Pulmonary artery endothelial cell (primary cell): Measurements from ENCODE around the gene NOL9. TPM values are rescaled to one million over a fixed set of nuclear protein-coding genes. Genes with fewer than 3 reads are reported as not detected.
A peak's percentile ranks its signal among the peaks of the same experiment; 100 is the strongest.

Source experiments
- DNase-seq: peaks from one replicate; pipeline ENCODE4 v3.0.0-alpha.2; 2011; ENCODE audit warnings: low read depth, low spot score
- total RNA-seq: library from RNA; depleted of rRNA; stranded (reverse); fragments of >200 nt; gene quantifications from 2 replicates; pipeline ENCODE4 v1.2.3, GENCODE V29; 2014

The NOL9 gene
- total RNA-seq, 1 donor from 2014 or later = 22.2 TPM

DNA sequence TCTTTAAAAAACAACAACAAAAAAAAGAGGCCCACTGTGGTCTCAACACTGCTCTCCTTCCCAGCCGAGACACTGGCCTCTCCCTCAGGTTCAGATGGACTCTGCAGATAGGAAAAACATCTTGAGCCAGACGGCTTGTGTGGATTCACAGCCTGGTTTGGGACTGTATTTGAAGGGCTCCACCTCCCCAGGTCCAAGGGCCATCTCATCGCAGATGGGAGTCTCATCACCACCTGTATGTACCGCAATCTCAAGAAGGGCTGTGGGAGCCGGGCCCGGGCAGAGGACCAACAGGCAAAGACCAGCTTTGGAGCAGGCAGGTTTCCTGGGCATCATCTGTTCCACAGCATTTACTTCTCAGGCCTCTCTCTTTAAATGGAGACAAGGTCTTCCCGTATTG, 35.7 kb upstream of the NOL9 start:
- no peak for DNase-seq

DNA sequence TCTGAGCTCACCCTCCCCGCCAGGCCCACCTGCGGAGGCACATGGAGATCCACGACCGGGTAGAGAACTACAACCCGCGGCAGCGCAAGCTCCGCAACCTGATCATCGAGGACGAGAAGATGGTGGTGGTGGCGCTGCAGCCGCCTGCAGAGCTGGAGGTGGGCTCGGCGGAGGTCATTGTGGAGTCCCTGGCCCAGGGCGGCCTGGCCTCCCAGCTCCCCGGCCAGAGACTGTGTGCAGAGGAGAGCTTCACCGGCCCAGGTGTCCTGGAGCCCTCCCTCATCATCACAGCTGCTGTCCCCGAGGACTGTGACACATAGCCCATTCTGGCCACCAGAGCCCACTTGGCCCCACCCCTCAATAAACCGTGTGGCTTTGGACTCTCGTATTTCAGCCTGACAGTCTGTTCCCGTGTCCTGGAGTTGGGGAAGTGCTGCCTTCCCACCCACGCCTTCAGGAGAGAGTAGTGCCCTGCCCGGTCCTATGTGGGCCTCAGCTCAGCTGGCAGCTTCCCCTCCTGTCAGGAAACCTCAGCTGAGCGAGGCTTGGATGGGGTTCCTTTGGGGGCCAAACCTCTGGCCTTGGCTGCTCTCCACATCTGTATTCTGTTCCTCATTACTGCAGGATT, 34.7 kb upstream of the NOL9 start:
- no peak for DNase-seq

DNA sequence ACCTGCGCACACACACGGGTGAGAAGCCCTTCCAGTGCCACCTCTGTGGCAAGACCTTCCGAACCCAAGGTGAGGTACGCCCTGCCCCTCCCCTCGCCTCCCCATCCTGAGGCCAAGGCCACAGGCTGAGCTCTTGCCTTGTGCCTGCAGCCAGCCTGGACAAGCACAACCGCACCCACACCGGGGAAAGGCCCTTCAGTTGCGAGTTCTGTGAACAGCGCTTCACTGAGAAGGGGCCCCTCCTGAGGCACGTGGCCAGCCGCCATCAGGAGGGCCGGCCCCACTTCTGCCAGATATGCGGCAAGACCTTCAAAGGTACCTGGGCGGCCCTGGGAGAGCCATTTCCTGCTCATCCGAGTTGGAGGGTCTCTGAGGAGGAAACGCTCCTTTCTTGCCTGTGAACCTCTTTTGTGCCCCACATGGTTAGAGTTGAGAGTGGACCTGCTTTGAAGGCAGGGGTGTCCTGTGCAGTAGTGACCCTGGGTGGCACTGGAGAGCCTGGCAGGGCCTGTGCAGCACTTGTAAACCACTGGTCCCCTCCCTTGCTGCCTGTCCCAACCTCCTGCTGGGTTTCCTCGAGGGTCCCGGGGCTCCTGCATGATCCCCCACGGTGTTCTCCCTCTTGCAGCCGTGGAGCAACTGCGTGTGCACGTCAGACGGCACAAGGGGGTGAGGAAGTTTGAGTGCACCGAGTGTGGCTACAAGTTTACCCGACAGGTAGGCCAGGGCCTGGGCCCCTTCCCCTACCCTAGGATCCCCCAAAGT, 34.0 kb upstream of the NOL9 start:
- no peak for DNase-seq

DNA sequence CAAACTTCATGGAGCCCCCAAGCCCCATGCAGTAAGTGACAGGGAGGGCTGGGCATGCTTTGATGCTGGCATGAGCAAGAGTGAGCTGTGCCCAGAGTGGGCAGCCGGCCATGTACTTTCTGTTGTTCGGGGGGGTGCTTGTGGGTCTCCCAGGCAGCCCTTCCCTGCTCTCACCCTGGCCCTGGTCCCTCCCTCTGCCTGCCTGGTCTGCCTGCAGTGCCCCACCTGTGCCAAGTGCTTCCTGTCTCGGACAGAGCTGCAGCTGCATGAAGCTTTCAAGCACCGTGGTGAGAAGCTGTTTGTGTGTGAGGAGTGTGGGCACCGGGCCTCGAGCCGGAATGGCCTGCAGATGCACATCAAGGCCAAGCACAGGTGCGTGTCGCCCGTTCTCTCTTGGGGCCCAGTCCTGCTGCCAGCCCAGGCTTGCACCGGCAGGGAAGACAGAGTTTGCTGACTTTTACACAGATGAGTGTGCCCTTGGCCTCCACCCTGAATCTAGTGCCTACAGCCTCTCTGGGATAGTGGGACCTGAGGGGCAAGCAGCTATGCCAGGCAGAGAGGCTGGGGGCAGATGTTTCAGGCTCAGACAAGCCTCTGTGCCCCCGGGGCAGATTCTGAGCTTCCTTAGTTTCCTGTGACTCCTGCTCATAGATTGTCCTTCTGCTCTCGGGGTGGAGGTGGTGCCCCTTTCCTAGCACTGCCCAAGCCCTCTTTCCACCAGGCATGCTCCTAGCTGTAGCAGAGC, 33.1 kb upstream of the NOL9 start:
- no peak for DNase-seq

DNA sequence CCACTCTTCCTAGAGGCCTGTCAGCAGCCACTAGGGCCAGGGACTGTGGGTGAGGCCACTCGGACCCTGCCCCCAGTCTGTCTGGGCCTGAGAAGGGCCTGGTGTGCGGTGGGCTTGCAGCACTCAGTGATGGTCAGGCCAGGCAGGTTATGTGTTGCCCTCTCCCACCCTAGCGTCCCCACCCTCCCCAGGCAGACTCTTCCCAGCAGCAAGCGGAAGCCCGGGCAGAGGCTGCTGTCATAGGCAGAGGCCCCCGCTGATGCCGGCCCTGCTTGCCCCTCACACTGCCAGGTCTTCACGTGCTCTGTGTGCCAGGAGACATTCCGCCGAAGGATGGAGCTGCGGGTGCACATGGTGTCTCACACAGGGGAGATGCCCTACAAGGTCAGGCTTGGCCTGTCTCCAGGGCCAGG, 32.1 kb upstream of the NOL9 start:
- no peak for DNase-seq

DNA sequence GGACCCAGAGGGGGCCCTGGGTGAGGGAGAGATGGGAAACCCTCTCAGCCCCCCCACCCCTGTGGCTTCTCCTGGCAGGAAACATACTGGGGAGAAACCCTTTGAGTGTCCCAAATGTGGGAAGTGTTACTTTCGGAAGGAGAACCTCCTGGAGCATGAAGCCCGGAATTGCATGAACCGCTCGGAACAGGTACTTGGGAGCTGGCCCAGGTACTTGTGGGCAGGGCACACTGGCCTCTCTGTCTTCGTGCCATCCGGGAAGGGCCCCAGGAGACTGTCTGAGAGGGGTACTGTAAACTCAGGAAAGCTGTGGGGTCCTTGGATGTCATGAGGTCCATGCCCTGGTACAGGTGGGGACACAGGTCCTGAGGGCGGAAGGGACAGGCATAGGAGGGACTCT, 31.5 kb upstream of the NOL9 start:
- DNase-seq = no peak

DNA sequence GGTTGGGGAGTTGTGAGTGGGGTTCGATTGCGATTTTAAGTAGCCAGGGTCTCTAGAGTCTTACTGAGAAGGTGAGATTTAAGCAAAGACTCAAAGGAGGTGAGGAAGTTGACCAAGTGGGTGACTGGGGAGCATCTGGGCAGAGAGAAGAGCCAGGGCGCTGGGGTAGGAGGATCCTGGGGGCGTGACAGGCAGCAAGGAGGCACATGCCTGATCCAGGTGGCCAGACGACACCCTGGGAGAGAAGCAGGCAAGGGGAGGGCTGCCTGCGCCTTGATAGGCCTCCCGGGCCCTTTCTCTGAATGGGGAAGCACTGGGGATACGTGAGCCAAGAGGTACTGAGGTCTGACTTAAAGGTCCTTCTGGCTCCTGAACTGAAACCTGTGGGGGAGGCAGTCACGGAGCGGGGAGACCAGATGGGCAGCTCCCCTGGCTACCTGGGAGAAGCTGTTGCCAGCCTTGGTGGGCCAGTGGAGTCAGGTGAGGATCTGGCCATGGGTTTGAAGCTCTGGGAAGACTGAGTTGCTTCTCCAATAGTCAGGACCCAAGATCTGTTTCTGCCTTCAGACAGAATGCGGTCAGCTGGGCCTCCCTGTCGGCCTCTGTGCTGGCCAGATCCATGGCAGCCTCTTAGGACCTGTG, 30.9 kb upstream of the NOL9 start:
- no peak for DNase-seq

DNA sequence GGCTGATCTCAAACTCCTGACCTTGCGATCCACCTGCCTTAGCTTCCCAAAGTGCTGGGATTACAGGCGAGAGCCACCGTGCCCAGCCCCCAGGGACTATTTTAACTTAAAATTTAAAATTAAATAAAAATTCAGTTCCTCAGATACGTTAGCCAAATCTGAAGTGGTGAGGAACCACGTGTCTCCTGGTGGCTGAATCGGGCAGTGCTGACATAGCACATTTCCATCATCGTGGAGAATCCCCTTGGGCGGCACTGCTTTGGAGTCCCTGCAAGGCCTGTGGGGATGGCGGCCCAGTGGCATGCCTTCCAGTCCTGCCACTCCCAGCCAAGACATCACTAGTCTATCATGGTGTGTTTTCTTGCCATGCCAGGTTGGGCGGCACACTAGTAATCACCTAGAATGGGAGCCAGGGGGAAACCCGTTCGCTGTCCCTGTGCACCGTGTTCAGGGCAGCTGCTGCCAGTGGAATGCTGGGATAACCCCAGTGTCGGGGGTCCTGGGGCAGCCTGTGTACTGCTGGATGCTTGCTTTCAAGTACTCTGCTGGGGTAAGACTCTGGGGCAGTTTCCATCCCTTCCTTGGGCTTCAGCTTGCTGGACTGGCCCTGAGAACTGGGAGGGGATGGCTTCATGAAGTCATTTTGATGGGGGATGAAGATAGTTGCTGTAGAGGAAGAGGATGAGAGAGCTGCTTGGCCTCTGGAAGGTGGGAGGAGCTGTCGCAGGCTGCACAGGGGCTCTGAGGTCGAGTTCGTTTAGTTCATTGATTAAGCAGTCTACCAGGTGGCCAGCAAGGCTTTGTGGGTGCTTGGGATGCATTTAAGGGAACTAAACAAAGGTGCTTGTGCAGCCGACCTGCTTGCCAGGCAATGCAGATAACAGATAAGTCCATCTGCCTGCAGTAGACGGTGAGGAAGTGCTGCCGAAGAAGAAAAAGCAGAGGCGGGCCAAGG, 30.1 kb upstream of the NOL9 start:
- no peak for DNase-seq

DNA sequence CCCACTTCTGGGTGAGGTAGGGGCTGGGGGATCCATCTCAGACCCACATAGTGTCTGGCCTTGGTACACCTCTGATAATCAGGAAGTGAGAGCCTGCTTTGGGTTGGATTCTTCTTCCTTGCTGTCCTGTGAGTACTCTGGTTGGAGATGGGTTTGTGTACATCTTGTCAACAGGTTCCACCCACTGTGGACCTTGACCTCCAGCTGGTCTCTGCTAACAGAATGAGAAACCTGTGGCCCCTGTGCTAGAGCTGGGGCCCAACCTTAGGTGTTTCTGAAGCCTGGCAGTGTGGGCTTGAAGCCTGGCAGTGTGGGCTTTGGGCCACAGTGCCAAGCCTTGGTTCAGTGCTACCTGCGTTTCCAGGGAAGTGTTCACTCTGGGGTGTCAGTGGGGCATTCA, 28.1 kb upstream of the NOL9 start:
- no peak for DNase-seq

DNA sequence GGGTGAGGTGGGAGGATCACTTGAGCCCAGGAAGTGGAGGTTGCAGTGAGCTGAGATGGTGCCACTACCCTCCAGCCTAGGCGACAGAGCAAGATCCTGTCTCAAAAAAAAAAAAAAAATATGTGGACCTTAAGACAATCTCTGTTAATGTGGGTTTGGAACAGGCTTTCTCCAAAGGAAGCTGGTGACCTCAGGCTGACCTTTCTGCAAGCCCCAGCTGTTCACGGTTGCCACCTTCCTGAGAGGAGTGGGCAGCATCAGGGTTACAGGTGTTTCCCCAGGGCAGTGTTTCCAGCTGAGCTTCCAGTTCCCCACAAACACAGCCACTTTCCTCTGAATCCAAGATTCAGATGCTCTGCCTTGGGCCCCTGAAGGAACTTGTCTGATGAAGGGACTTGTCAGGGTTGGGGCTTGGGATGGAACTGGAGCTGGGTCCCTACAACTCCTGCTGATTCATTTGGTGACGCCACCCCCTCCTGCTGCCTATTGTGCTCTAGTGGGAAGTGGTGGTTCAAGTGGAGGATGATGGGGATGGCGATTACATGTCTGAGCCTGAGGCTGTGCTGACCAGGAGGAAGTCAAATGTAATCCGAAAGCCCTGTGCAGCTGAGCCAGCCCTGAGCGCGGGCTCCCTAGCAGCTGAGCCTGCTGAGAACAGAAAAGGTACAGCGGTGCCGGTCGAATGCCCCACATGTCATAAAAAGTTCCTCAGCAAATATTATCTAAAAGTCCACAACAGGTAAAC, 27.4 kb upstream of the NOL9 start:
- DNase-seq = no peak

DNA sequence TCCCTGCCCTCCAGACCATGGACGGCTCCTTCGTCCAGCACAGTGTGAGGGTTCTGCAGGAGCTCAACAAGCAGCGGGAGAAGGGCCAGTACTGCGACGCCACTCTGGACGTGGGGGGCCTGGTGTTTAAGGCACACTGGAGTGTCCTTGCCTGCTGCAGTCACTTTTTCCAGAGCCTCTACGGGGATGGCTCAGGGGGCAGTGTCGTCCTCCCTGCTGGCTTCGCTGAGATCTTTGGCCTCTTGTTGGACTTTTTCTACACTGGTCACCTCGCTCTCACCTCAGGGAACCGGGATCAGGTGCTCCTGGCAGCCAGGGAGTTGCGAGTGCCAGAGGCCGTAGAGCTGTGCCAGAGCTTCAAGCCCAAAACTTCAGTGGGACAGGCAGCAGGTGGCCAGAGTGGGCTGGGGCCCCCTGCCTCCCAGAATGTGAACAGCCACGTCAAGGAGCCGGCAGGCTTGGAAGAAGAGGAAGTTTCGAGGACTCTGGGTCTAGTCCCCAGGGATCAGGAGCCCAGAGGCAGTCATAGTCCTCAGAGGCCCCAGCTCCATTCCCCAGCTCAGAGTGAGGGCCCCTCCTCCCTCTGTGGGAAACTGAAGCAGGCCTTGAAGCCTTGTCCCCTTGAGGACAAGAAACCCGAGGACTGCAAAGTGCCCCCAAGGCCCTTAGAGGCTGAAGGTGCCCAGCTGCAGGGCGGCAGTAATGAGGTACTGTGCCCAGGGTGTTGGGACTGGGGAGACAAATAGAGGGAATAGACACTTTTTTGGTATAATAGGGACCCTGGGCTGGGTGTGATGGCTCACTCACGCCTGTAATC, 26.5 kb upstream of the NOL9 start:
- DNase-seq = no peak

DNA sequence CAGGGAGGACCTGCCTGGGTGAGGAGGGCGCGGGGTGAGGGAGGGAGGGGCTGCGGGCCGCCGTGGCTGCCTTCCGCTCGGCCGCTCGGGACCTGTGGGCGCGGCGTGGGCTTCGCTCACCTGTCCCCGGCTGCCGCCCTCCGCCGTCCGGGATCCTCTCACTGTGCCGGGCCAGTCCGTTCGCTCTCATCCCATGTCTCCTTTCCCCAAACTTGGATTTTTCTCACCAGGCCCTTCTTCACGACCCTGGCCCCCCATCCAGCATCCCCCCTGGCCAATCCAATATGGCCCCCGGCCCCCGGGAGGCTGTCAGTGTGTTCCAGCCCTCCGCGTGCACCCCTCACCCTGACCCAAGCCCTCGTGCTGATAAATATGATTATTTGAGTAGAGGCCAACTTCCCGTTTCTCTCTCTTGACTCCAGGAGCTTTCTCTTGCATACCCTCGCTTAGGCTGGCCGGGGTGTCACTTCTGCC, 25.8 kb upstream of the NOL9 start:
- DNase-seq = no peak

DNA sequence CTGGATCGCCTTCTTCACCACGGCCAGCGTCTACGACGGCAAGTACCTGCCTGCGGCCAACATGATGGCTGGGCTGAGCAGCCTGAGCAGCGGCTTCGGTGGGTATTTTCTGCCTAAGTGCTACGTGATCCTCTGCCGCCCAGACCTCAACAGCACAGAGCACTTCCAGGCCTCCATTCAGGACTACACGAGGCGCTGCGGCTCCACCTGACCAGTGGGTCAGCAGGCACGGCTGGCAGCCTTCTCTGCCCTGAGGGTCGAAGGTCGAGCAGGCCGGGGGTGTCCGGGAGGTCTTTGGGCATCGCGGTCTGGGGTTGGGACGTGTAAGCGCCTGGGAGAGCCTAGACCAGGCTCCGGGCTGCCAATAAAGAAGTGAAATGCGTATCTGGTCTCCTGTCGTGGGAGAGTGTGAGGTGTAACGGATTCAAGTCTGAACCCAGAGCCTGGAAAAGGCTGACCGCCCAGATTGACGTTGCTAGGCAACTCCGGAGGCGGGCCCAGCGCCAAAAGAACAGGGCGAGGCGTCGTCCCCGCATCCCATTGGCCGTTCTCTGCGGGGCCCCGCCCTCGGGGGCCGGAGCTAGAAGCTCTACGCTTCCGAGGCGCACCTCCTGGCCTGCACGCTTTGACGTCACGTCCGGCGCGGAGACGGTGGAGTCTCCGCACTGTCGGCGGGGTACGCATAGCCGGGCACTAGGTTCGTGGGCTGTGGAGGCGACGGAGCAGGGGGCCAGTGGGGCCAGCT, 25.2 kb upstream of the NOL9 start, which contains the start of gene ZBTB48:
Gene ZBTB48, plus strand, starts transcription at position 621 of the 745 bp plus-strand sequence. CDS start 616 bp downstream, outside the sequence.
- peak; percentile 83 for DNase-seq

DNA sequence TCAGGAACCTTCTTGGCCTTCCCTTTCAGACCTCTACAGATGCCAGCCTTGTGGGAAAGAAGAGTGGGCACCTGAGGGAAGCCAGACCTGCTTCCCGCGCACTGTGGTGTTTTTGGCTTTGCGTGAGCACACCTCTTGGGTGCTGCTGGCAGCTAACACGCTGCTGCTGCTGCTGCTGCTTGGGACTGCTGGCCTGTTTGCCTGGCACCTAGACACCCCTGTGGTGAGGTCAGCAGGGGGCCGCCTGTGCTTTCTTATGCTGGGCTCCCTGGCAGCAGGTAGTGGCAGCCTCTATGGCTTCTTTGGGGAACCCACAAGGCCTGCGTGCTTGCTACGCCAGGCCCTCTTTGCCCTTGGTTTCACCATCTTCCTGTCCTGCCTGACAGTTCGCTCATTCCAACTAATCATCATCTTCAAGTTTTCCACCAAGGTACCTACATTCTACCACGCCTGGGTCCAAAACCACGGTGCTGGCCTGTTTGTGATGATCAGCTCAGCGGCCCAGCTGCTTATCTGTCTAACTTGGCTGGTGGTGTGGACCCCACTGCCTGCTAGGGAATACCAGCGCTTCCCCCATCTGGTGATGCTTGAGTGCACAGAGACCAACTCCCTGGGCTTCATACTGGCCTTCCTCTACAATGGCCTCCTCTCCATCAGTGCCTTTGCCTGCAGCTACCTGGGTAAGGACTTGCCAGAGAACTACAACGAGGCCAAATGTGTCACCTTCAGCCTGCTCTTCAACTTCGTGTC, 24.5 kb upstream of the NOL9 start:
- DNase-seq = no peak

DNA sequence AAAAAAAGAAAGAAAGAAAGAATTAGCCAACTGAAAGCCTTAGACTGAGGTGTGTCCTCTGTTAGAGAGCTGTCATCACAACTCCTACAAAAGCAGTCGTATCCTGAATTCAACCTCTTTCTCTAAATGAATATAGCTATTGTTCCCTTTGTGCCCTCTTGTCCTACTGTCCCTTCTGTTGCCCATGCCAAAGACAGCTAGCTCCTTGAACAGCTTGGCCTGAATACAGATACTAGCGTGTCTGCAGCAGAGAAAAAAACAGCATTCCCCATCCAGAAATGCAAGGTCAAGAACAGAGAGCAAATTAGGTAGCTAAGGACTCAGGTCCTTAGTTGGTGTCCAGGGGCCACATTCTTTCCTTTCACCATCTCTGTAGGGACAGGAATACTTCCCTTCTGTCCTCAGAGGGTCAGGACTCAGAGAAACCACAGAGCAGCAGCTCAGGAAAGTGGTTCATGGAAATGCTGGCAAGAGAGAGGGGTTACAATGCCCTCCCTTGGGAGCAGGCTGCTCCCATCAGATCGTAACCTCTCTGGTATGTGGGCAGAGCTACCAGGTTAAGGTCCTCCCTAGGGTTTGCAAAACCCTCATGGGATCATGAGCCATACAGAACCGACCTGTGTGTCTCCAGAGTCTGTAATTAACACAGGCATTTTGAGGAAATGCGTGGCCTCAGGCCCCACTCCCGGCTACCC, 23.7 kb upstream of the NOL9 start:
- DNase-seq = no peak

DNA sequence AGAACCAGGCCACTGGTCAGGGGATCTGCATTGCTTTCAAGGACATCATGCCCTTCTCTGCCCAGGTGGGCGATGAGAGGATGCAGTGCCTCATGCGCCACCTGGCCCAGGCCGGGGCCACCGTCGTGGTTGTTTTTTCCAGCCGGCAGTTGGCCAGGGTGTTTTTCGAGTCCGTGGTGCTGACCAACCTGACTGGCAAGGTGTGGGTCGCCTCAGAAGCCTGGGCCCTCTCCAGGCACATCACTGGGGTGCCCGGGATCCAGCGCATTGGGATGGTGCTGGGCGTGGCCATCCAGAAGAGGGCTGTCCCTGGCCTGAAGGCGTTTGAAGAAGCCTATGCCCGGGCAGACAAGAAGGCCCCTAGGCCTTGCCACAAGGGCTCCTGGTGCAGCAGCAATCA, 20.5 kb upstream of the NOL9 start:
- DNase-seq = no peak

DNA sequence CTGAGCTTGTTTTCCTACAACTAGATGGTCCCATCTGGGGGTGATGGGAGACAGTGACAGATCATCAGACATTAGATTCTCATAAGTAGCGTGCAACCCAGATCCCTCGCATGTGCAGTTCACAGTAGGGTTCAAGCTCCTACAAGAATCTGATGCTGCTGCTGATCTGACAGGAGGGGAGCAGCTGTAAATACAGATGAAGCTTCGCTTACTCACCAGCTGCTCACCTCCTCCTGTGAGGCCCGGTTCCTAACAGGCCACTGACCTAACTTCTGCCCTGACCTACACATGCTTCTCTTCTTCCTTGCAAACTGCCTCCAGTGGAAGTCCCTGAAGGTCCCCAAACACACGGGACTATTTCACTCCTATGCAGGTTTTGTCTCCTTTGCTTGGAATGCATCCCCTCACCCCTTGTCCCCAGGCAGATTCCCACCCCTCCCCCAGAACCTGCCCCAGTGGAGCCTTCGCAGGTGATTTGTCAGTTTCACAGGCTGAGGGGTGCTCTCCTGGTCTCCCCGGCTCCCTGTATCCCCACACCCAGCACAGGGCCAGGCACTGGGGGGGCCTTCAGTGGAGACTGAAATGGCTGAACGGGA, 19.8 kb upstream of the NOL9 start:
- DNase-seq = no peak
